SK-N-MC (cell line): ENCODE measurements around the gene LRRC17.

Experiments used
- FOXP2 ChIP-seq: optimal IDR thresholded peaks from 2 replicates; pipeline ENCODE3; 2011; ENCODE audit warnings: mild to moderate bottlenecking, moderate library complexity; ENCODE audit not compliant: insufficient read depth; ENCODE audit errors: extremely low read length, control extremely low read depth
- POLR2AphosphoS5 ChIP-seq: IDR thresholded peaks from 2 replicates; pipeline ENCODE4 v1.6.1; 2012; ENCODE audit warnings: mild to moderate bottlenecking, low read depth, low read length, borderline replicate concordance

GRCh38 chr7:102985176-102985783, 72.5 kb downstream of the LRRC17 start:
- TF ChIP-seq FOXP2 (no peak), POLR2AphosphoS5 (no peak)
